HG02884 (cell line): Measurements from ENCODE around the gene TIAM2.
"Not testable (repeated sequence)": the region's sequence is repeated elsewhere in the genome, so short reads cannot be mapped to it uniquely, and the experiment has no call there.

Source experiments
- ATAC-seq: cut with Tn5 transposase; IDR thresholded peaks from one replicate; pipeline ENCODE4 v1.9.1; 2021; ENCODE audit warnings: mild to moderate bottlenecking, moderate library complexity; ENCODE audit not compliant: unreplicated experiment

Gene TIAM2

DNA sequence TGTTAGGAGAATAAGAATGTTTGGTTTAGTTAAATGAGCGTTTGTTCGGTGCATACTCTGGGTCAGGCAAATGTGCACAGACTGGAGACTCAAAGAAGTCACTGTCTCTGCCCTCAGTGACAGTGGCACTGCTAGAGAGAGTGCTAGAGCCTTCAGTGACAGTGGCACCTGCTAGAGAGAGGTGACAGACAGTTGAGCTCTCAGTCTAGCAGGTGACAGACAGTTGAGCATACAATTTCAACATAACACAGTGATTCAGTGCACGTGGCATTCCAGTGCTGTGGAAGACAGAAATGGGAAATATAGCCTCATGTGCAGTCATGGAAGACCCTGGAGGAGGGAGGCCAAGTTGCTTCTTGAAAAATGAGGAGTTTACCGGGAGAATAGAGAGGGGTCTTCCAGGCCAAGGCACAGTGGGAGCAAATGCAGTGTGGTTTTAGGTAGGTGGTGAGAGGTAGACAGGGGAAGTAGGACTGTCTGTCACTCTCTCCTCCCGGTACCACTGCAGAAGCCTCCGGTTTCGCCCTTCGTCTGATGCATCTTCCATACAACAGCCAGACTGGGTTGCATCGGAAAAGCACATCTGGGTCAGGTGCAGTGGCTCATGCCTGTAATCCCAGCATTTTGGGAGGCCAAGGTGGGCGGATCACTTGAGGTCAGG, 160.8 kb downstream of the TIAM2 start:
- no peak for ATAC-seq

DNA sequence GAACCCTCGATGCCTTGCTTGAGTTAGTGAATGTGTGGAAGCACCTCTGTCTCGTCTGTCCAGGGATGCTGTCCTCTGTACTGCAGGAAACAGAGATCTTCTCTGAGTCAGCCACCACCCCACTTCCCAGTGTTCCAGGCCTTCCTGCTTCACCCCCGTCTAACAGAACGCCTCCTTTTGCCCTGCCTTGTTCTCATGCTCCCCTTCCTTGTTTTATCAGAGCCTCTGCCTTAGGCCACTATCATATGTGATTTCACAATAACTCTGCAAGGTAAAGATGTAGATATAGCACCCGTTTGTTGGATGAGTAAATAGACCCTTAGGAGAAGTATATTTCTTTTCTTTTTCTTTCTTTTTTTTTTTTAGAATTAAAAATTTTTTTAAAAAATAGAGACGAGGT, 162.0 kb downstream of the TIAM2 start:
- ATAC-seq, result no peak

DNA sequence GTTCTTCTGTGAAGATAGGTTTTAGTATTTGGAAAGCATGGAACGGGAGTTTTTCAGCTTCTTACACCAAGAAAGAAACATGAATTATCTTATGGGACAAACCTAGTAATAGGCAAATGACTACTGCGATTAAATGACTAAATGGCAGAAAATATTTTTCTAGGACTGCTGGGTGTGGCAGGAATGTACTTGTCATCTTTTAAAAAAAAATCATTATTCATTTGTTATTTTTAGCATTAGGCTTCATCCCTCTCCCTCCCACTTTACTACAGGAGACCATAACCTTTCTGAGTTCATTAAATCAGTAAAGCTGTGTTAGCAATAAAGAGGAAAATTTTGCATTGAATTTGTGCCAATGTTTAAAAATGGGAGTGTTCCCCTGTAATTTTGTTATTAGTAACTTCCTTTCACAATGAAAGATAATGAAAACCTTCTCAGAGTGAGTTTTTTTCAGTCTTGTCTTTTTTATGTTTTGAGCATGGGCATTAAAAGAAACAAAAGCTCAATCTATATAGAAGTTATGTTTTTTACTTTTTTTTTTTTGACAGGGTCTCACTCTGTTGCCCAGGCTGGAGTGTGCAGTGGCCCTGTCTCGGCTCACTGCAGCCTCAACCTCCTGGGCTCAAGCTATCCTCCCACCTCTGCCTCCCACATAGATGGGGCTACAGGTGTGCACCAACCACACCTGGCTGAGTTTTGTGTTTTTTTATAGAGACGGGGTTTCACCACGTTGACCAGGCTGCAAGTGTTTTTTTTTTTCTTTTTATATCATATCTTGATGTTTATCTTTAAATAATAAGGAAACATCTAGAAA, 163.1 kb downstream of the TIAM2 start:
- ATAC-seq, result peak; percentile 69

DNA sequence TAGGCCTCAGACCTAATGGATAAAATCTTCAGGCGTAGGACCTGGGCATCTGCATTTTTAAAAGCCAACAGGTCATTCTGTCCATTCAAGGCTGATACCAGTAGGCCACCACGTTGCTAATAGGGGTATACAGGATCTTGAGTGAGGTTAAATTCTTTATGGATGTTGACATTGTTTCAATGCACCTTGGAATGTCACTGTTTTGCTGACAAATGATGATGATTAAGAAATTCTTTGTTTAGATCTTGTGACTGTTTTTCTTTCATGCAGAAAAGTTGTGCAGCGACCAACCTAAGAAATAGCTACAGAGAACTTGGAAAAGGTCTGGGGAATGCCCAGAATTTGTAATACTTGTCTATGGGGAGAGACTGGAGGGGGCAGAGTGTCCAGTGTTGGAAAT, 167.6 kb downstream of the TIAM2 start:
- ATAC-seq, result no peak

DNA sequence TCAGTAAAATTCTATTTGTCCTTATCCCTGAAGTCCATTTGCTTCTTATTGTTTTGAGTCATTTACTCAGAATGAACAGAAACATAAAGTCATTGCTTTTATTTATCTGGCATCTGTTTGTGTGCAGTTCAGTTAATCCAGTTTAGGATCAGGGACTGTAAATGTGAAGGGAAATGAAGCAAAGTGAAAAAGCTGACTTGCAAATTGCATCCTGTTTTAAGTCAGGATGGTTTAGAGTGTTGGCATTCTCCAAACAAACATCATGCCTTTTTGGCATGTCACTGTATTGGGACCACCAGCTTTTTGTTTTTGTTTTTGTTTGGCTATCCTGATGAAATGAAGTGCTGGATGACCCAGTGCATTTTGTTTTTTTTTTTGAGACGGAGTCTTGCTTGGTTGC, 168.5 kb downstream of the TIAM2 start:
- ATAC-seq, result no peak

DNA sequence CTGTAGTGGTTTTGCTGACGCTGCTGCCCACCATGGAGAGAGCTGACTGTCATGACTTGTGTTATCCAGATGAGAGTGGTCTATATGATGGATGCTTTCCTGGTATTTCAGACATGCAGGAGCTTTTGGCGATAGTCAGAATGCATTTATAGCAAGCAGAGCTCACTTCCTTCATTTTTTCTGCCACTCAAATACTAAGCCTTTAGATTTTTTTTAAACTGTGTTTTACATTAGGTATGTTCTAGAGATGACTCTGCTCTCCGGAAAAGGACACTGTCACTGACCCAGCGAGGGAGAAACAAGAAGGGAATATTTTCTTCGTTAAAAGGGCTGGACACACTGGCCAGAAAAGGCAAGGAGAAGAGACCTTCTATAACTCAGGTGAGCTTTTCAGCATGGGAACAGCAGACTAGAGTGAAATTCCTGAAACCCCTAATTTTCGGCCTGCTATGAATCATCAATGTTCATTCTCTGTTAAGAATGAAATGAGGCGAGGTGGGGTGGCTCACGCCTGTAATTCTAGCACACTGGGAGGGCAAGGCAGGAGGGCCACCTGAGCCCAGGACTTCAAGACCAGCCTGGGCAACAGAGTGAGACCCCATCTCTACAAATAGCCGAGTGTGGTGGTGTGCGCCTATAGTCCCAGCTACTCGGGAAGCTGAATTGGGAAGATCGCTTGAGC, 170.1 kb downstream of the TIAM2 start:
- ATAC-seq, result no peak

DNA sequence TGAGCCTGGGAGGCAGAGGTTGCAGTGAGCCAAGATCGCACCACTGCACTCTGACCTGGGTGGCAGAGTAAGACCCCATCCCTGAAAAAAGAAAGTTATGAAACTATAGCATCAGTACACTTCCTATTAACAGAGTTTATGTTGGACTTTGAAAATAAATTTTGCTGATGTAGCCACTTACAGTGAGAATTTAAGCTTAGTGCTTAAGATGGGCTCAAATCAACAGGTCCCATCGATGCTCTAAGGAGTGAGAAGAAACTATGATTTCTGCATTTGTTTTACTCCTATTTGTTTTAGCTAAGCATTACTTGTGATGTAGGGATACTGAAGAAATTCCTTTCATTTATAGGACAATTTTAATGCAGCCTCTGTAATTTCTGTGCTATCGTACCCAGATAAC, 175.4 kb downstream of the TIAM2 start:
- no peak for ATAC-seq

DNA sequence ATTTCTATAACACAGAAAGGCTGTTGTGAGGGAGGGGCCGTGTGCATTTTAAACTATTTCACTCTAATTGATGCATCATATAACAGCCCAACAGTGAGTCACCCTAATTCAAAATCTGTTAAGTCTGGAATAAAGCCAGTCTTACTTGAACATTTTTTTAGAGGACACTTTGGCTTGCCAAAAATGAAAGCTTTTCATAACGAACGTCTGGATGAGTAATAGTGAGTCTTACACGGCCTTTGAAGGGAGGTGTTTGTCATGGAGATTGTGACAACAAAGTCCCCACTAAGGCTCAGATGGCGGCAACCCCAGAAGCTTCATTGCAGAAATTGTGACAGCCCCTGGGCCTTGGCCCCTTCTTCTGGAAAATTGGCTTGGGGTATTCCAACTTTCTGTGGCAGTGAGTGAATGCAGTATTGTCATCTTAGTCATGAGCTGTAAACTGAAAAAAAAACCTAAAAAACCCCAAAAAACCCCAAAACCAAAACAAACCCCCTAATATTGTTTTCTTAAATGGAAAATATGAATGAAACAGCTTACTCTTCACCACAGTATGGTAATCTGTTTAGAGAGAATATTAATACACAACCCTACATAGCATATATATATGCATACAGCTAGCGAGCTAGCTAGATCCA, 176.1 kb downstream of the TIAM2 start:
- ATAC-seq, result peak; percentile 81

DNA sequence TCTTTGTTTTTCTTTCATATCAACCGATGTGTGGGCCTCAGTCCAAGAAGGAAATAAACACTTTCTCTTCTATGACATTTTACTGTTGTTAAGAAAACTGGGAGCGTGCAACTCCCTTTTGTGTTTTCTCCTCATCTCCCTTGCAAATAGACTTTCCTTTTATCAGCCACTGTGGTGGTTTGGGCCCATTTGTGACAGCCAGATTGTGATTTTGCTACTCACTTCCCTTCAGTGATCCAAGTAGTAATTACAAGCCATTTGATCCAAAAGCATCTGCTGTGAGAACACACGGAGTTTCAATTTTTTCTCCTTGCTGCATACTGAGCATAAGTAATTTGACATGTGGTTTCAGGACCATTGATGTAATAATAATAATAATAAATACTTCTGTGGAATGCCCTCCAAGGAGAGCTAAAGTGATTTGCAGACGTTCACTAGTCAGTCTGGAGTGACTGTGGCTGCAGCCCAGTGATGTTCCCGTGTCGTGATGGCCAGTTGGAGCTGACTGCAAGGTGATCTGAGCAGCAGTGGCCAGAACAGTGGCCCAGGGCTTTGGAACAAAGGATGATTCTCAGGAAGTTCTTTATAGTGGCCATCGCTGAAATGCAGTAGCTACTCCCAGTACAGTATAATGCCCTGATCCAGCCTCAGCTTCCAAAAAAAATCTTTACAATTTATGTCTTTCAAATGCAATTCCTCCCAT, 176.8 kb downstream of the TIAM2 start:
- peak; percentile 3 for ATAC-seq

DNA sequence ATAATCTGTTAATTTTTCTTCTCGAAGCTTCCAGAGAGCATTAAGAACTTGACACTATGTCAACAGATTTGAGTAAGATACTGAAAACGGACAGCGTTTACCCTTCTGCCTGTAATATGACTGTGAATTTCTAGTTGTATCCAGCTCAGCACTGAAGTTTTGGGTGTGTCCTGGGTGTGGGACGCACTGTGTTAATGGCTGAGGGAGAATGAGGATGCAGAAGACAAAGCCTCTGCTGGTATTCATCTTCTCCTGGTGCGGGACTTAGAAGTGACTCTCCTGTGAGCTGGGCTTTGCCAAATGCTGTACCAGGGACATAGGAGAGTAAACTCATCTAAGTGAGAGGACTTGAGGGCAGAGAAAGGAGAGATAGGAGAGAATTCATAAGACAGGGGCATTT, 178.4 kb downstream of the TIAM2 start:
- no peak for ATAC-seq

DNA sequence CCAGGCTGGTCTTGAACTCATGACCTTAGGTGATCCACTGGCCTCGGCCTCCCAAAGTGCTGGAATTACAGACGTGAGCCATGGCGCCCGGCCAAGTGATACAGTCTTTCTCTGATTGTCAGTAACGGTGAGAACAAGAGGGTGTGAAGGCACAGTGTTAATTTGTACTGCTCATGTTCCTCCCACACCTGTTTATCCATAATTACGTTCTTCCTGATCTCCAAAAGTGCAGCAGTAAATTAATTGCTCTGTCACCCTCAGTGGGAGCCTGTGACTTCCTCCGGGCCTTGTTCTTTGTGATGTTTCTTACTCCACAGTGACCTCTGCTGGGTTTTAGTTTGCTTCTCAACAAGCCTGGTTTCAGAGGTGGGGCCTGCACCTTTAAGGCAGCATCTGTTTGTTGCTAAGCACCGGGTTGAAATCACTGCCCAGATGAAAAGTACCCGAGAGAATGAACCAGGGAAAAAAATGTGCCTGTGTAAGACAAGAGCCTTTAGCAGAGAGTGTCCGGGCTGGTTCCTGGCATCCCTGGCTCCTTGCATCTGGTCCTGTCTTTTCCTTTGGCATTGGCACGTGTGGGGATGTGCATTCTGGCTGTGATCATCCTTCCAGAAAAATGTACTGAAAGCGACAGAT, 179.6 kb downstream of the TIAM2 start:
- ATAC-seq, result peak; percentile 42

DNA sequence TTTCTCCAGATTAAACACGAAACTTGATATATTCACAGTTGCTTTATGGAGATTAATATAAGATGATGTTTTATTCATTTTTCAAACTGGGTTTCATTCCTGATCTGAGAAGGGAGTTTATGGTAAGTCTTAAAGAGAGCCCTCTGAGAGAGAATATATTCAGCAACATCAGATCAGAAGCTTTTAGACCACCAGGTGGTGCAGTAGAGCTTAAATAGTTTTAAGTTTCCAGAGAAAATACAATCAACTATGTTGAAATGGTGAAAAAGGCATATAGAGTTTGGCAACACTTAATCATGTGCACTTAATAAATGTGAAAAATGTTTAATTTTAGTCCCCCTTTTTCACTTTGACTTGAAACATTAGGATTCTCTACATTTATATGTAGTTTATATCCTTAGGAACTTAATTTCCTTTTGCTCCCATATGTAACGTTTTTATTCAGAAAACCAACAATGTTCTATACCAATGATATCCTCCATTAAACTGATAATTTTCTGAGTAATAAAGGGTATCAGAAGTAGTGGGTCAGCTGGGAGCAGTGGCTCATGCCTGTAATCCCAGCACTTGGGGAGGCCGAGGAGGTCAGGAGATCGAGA, 182.3 kb downstream of the TIAM2 start:
- ATAC-seq, result no peak

DNA sequence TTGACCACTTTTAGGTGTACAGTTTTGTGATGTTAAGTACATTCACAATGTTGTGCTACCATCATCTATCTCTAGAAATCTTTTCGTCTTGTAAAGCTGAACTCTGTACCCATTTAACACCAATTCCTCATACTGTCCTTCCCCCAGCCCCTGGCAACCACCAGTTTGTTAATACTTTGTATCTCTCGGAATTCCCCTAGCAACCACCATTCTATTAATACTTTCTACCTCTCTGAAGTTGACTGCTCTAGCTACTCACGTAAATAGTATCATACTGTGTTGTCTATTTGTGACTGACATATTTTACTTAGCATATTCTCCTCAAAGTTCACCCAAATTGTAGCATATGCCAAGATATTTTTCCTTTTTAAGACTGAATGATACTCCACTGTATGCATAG, 186.4 kb downstream of the TIAM2 start:
- peak; percentile 80 for ATAC-seq

DNA sequence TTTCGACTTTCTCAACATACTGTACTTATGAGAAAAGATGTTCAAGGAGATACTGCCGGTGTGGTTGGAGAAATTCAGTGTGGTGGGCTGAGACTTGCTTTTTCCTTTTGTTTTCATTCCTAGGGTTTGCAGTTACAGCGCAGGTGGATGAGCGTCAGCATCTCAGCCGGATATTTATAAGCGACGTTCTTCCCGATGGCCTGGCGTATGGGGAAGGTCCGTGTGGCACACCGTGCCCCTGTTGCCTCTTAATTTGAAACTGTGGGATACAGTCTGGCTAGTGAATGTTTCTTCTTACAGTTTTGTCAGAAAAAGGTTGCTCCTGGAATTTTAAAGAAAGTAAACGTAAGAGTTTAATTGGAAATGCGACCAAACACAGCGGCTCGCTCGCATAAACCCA, 187.0 kb downstream of the TIAM2 start:
- no peak for ATAC-seq

DNA sequence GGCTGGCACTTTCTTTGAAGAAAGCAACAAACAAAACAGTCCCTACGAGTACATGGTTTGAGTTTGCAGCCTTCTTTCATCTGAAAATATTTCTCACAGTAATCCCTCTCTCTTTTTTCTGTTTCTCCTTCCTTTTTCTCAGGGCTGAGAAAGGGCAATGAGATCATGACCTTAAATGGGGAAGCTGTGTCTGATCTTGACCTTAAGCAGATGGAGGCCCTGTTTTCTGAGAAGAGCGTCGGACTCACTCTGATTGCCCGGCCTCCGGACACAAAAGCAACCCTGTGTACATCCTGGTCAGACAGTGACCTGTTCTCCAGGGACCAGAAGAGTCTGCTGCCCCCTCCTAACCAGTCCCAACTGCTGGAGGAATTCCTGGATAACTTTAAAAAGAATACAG, 188.0 kb downstream of the TIAM2 start:
- ATAC-seq, result no peak

DNA sequence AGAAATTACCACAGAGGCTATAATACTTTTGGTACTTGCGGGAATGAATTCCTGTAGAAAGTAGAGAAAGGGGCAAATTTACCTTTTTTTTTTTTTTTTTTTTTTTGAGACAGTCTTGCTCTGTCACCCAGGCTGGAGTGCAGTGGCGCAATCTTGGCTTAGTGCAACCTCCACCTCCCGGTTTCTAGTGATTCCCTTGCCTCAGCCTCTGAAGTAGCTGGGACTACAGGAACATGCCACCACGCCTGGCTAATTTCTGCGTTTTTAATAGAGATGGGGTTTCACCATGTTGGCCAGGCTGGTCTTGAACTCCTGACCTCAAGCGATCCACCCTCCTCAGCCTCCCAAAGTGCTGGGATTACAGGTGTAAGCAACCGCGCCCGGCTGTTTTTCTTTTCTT, 189.9 kb downstream of the TIAM2 start:
- not testable (repeated sequence) for ATAC-seq

DNA sequence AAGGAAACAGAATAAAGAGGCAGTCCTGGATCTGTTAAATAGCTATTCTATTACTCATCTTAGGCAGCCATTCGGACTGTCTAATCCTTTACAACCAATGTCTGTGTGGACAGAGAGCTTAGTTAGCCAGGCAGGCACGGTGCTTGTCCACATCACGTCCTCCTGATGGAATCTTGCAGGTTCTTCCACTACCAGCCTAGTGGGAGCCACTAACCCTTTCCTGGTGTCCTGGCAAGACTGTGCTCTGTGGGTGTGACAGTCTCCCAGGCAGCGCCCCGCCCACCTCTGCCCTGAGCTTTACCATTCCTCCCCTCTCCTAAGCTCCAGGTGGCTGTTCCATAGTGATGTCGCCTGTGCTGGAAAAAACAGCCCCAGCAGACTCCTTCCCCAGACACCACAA, 190.4 kb downstream of the TIAM2 start:
- no peak for ATAC-seq

DNA sequence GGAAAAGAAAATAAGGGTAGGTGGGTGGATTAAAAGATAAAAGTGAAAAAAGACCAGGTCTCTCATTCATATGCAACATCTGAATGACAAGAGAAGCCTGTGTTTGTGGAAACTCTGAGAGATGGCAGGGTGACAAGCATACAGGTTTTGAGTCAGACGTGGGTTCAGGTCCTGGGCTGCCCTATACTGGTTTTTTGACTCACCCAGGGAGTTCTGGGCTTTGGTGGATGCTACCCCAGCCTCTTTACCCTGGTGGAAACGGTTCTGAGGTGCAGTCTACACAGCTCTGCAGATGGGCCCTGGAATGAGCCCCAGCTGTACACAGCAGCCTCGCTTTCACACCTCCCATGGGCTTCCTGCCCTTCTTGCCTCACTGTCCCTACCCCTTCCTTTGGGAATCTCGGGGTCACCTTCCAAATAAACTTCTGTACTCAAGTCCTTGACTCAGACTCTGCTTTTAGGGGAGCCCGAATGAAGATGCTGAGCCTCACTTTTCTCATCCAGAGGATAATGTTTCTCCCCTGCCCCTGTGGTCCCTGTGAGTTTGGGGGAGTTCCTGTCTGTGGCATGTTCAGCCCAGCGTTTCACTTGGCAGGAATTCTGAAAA, 191.0 kb downstream of the TIAM2 start:
- peak; percentile 28 for ATAC-seq

DNA sequence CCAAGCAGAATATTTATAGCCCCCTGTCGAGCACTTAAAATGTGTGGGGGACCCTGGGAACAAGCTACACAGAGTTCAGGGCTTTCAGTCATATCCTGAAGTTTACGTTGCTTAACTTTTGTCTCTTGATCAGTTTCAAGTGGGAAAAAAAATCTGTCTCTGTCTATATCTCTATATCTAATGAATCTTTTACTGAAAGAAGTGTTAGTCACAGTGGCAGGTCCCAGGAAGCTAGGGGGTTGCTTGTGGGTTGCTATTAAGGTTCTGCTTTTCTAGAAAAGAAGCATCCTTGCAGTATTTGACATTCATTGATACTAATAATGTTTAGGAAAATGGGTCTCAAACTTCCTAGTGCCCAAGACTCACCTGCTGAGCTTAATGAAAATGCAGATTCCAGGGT, 192.0 kb downstream of the TIAM2 start:
- ATAC-seq, result no peak
